ENCODE data around the gene BCAR3.
"Not testable (repeated sequence)": the region's sequence is repeated elsewhere in the genome, so short reads cannot be mapped to it uniquely, and the experiment has no call there.

Gene BCAR3

GRCh38 chr1:93575621-93576284 lies 105.9 kb downstream of the BCAR3 start:
- no peak for DNase-seq (ENCODE audit: low read depth)

- DNase-seq (ENCODE audit: low read depth): no peak
Observed at GRCh38 chr1:93574991-93575390, 106.6 kb downstream of the BCAR3 start.

GRCh38 chr1:93574511-93574910 lies 107.1 kb downstream of the BCAR3 start:
- no peak for DNase-seq (ENCODE audit: low read depth)

GRCh38 chr1:93573940-93574469 lies 107.6 kb downstream of the BCAR3 start:
- DNase-seq (ENCODE audit: low read depth): no peak

- no peak for DNase-seq (ENCODE audit: low read depth)
Observed at GRCh38 chr1:93571623-93572310, 109.9 kb downstream of the BCAR3 start.

- DNase-seq (ENCODE audit: low read depth): no peak
Observed at GRCh38 chr1:93569489-93569888, 112.1 kb downstream of the BCAR3 start.

- DNase-seq (ENCODE audit: low read depth): no peak
Observed at GRCh38 chr1:93567255-93567918, 114.2 kb downstream of the BCAR3 start.

- no peak for DNase-seq (ENCODE audit: low read depth)
Observed at GRCh38 chr1:93566227-93566626, 115.4 kb downstream of the BCAR3 start.

GRCh38 chr1:93565496-93566206 lies 116.0 kb downstream of the BCAR3 start:
- no peak for DNase-seq (ENCODE audit: low read depth)

- no peak for DNase-seq (ENCODE audit: low read depth)
Observed at GRCh38 chr1:93559695-93560094, 121.9 kb downstream of the BCAR3 start.

GRCh38 chr1:93559045-93559444 lies 122.6 kb downstream of the BCAR3 start:
- no peak for DNase-seq (ENCODE audit: low read depth)

- DNase-seq (ENCODE audit: low read depth): no peak
Observed at GRCh38 chr1:93556291-93556690, 125.3 kb downstream of the BCAR3 start.

GRCh38 chr1:93554883-93555872 lies 126.5 kb downstream of the BCAR3 start:
- DNase-seq (ENCODE audit: low read depth): no peak

GRCh38 chr1:93553886-93554490 lies 127.6 kb downstream of the BCAR3 start:
- DNase-seq (ENCODE audit: low read depth): not testable (repeated sequence)

GRCh38 chr1:93552741-93553455 lies 128.7 kb downstream of the BCAR3 start:
- no peak for DNase-seq (ENCODE audit: low read depth)

- no peak for DNase-seq (ENCODE audit: low read depth)
Observed at GRCh38 chr1:93549811-93550210, 131.8 kb downstream of the BCAR3 start.

- no peak for DNase-seq (ENCODE audit: low read depth)
Observed at GRCh38 chr1:93549131-93549530, 132.5 kb downstream of the BCAR3 start.

GRCh38 chr1:93546162-93546863 lies 135.3 kb downstream of the BCAR3 start:
- DNase-seq (ENCODE audit: low read depth): no peak

- DNase-seq (ENCODE audit: low read depth): no peak
Observed at GRCh38 chr1:93542398-93542797, 139.2 kb downstream of the BCAR3 start.

Measured in stimulated activated CD8-positive, alpha-beta memory T cell treated with anti-CD3 and anti-CD28 coated beads, Interleukin-15, amount 100 ng/mL, for 24 hours (primary cell).